ENCODE measurements around the gene NCK2.

The NCK2 gene

GRCh38 chr2:105934467-105934866 is 189.8 kb downstream of the NCK2 start:
- DNase-seq = no peak

- no peak for DNase-seq
These were observed 190.4 kb downstream of the NCK2 start for GRCh38 chr2:105935063-105935462.

- no peak for DNase-seq
These were observed 192.2 kb downstream of the NCK2 start for GRCh38 chr2:105936954-105937353.

- DNase-seq = no peak
These were observed 192.9 kb downstream of the NCK2 start for GRCh38 chr2:105937498-105938097.
